SK-N-SH (cell line): ENCODE data around the gene TAB2. TPM values are rescaled to one million over a fixed set of nuclear protein-coding genes. Genes with fewer than 3 reads are reported as not detected.

Source experiments
- CTCF ChIA-PET: fragments of 300-600, 350-600 bp; formaldehyde crosslinking; extraction: SDS; loops from one replicate; lab custom pipeline; 2021; lab: Yijun Ruan, JAX
- POLR2A ChIA-PET: fragments of 350-600 bp; sonication (Branson Sonifier 250); formaldehyde crosslinking; extraction: SDS; loops from one replicate; lab custom pipeline; 2020; ENCODE audit warnings: antibody characterized with exemption, inconsistent platforms; lab: Yijun Ruan, JAX
- DNase-seq: peaks from one replicate; pipeline ENCODE4 v3.0.0; 2012
- H2AFZ ChIP-seq: fragments of 200-600 bp; sonication (generic); 2 replicates; pipeline ENCODE4 v1.8.1; 2016; ENCODE audit warnings: antibody characterized with exemption, mild to moderate bottlenecking, low read depth
- H3F3A ChIP-seq: fragments of 200-600 bp; sonication (generic); replicated peaks from 2 replicates; pipeline ENCODE3; 2016; ENCODE audit warnings: antibody characterized with exemption, mild to moderate bottlenecking; ENCODE audit not compliant: insufficient read depth
- H3K27ac ChIP-seq, 2 experiments: fragments of 200-500 bp in 1 of 2; fragments of 200-600 bp in 1 of 2; sonication (Bioruptor generic) in 1 of 2; sonication (generic), shearing (Covaris generic) in 1 of 2; 2 replicates each; pipeline versions ENCODE4 v1.5.1 to v1.6.1; 2014 to 2016; ENCODE audit warnings: low read depth in 2 of 2, inconsistent platforms in 1 of 2, low read length in 1 of 2, mild to moderate bottlenecking in 1 of 2, mixed read lengths in 1 of 2
- H3K27me3 ChIP-seq: fragments of 200-600 bp; sonication (generic), shearing (Covaris generic); 2 replicates; pipeline ENCODE4 v1.6.1; 2016; ENCODE audit warnings: mixed run types; ENCODE audit not compliant: insufficient read depth
- H3K36me3 ChIP-seq, 2 experiments: fragments of 200-500 bp in 1 of 2; fragments of 200-600 bp in 1 of 2; sonication (Bioruptor generic) in 1 of 2; sonication (generic) in 1 of 2; replicated peaks in 1 of 2; 2 replicates each; pipeline versions ENCODE3 to v1.5.1; 2014 to 2016; ENCODE audit warnings: low read length in 1 of 2, mild to moderate bottlenecking in 1 of 2; ENCODE audit not compliant: insufficient read depth in 2 of 2, control insufficient read depth in 1 of 2
- H3K4me1 ChIP-seq, 2 experiments: fragments of 200-500 bp in 1 of 2; fragments of 200-600 bp in 1 of 2; sonication (Bioruptor generic) in 1 of 2; sonication (generic), shearing (Covaris generic) in 1 of 2; 2 replicates each; pipeline versions ENCODE4 v1.5.1 to v1.6.1; 2014 to 2016; ENCODE audit warnings: low read depth in 1 of 2, low read length in 1 of 2, mixed run types in 1 of 2; ENCODE audit not compliant: insufficient read depth in 2 of 2, control insufficient read depth in 1 of 2
- H3K4me2 ChIP-seq: fragments of 200-600 bp; sonication (generic), shearing (Covaris generic); 2 replicates; pipeline ENCODE4 v1.6.1; 2017; ENCODE audit warnings: mixed run types
- H3K4me3 ChIP-seq, 2 experiments: fragments of 200-500 bp in 1 of 2; fragments of 200-600 bp in 1 of 2; sonication (Bioruptor generic) in 1 of 2; sonication (generic), shearing (Covaris generic) in 1 of 2; 2 replicates each; pipeline versions ENCODE4 v1.5.1 to v1.8.1; 2014 to 2016; ENCODE audit warnings: low read depth in 2 of 2, inconsistent platforms in 1 of 2, low read length in 1 of 2, mild to moderate bottlenecking in 1 of 2, mixed read lengths in 1 of 2, moderate library complexity in 1 of 2
- H3K79me2 ChIP-seq: fragments of 200-600 bp; sonication (generic); 2 replicates; pipeline ENCODE4 v1.8.1; 2017; ENCODE audit warnings: mild to moderate bottlenecking; ENCODE audit not compliant: insufficient read depth
- H3K9ac ChIP-seq: fragments of 200-600 bp; sonication (generic); 2 replicates; pipeline ENCODE4 v1.6.1; 2017; ENCODE audit warnings: mixed run types
- H3K9me2 ChIP-seq: fragments of 200-600 bp; sonication (generic); 2 replicates; pipeline ENCODE4 v1.6.1; 2017; ENCODE audit warnings: mixed run types
- H3K9me3 ChIP-seq: fragments of 200-600 bp; sonication (generic); 2 replicates; pipeline ENCODE4 v1.6.1; 2017; ENCODE audit warnings: mixed run types, mild to moderate bottlenecking, moderate library complexity
- H4K20me1 ChIP-seq: fragments of 200-600 bp; sonication (generic); 2 replicates; pipeline ENCODE4 v1.6.1; 2017; ENCODE audit warnings: mild to moderate bottlenecking, mixed run types; ENCODE audit not compliant: insufficient read depth
- CHD2 ChIP-seq: fragments of 150-350 bp; IDR thresholded peaks from 2 replicates; pipeline ENCODE4 v1.6.1; 2018; ENCODE audit warnings: low read length; ENCODE audit not compliant: partially characterized antibody
- CTCF ChIP-seq: fragments of 200-600 bp; sonication (generic); IDR thresholded peaks from 2 replicates; pipeline ENCODE4 v1.6.1; 2017; ENCODE audit warnings: antibody characterized with exemption, mild to moderate bottlenecking, moderate library complexity
- ELF1 ChIP-seq: IDR thresholded peaks from 2 replicates; pipeline ENCODE4 v1.4.0; 2012
- EZH2phosphoT487 ChIP-seq: fragments of 200-600 bp; sonication (generic); IDR thresholded peaks from 2 replicates; pipeline ENCODE4 v1.6.1; 2017; ENCODE audit warnings: low read depth, mixed run types, mild to moderate bottlenecking, antibody characterized with exemption, moderate library complexity, borderline replicate concordance
- FOSL2 ChIP-seq: IDR thresholded peaks from 2 replicates; pipeline ENCODE4 v1.4.0; 2012; ENCODE audit warnings: low read depth, mild to moderate bottlenecking, moderate library complexity, borderline replicate concordance
- GATA2 ChIP-seq: sonication (generic); formaldehyde crosslinking; IDR thresholded peaks from 2 replicates; pipeline ENCODE4 v1.5.0; 2020; ENCODE audit warnings: mild to moderate bottlenecking, missing genetic modification reagents
- MXI1 ChIP-seq: IDR thresholded peaks from 2 replicates; pipeline ENCODE4 v1.6.1; 2012; ENCODE audit warnings: mild to moderate bottlenecking, low read depth, low read length, improper control_type of control experiment
- POLR2AphosphoS5 ChIP-seq: IDR thresholded peaks from 2 replicates; pipeline ENCODE4 v1.6.1; 2012; ENCODE audit warnings: low read depth, low read length
- RAD21 ChIP-seq: IDR thresholded peaks from 2 replicates; pipeline ENCODE4 v1.6.1; 2012; ENCODE audit warnings: mild to moderate bottlenecking, low read length
- RCOR1 ChIP-seq: fragments of 150-350 bp; IDR thresholded peaks from 2 replicates; pipeline ENCODE4 v1.6.1; 2017; ENCODE audit warnings: antibody characterized with exemption, low read length
- RFX5 ChIP-seq: IDR thresholded peaks from 2 replicates; pipeline ENCODE4 v1.6.1; 2012; ENCODE audit warnings: mild to moderate bottlenecking, improper control_type of control experiment, low read length
- RXRA ChIP-seq: IDR thresholded peaks from 2 replicates; pipeline ENCODE4 v1.4.0; 2012; ENCODE audit warnings: low read depth, mild to moderate bottlenecking, borderline replicate concordance
- SMC3 ChIP-seq: IDR thresholded peaks from 2 replicates; pipeline ENCODE4 v1.6.1; 2012; ENCODE audit warnings: low read depth, low read length, improper control_type of control experiment
- TAF1 ChIP-seq: IDR thresholded peaks from 2 replicates; pipeline ENCODE4 v1.6.1; 2012; ENCODE audit warnings: low read depth, mild to moderate bottlenecking, low read length, moderate library complexity, borderline replicate concordance
- TCF12 ChIP-seq: IDR thresholded peaks from 2 replicates; pipeline ENCODE4 v1.4.0; 2012
- ZBTB33 ChIP-seq: IDR thresholded peaks from 2 replicates; pipeline ENCODE4 v1.4.0; 2012; ENCODE audit warnings: low read depth, borderline replicate concordance
- WGBS: methylation state at CpG from one replicate; pipeline ENCODE4 v1.1.6; 2017; ENCODE audit warnings: low lambda C conversion rate; 5-methylcytosine and 5-hydroxymethylcytosine counted together
- polyA plus RNA-seq, 3 experiments: library from polyadenylated mRNA; depleted of rRNA; stranded (reverse); fragments of >200 nt; gene quantifications; 2 replicates each; pipeline ENCODE4 v1.2.3, GENCODE V29; 2012
- TF ChIP-seq, protein P1 (sequence below): fragments of 150-350 bp; IDR thresholded peaks from 2 replicates; pipeline ENCODE4 v1.6.1; 2016; ENCODE audit warnings: mild to moderate bottlenecking, low read depth, low read length
- TF ChIP-seq, protein P2 (sequence below): IDR thresholded peaks from 2 replicates; pipeline ENCODE4 v1.4.0; 2012; ENCODE audit warnings: low read depth, borderline replicate concordance

Gene TAB2
- polyA plus RNA-seq, 1 of the 3 experiments (the other 2 are of a cell fraction), result 24.4 TPM

DNA sequence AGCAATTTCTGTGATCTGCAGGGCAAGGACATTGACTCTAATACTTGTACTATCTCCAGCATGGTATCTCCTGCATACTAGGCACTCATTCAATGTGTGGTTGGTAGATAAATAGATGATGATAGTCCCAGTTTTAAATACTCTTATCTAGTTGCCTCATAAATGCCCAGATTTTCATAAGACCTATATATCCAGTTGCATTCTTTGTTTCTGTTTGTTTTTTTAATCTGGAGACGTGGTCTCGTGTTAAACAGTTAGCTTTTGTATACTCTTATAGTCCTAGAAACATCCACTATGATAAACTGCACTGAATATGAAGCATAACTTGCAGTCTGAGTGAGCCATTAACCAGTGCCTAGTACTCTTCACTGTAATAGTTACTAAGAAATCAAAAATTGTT, 47.0 kb downstream of the TAB2 start (continued):
- TF ChIP-seq RXRA (no peak), ELF1 (no peak), EZH2phosphoT487 (no peak), CTCF (no peak), TCF12 (no peak), FOSL2 (no peak)

- Histone ChIP-seq H3K79me2 (peaks cover 100% of the 10 kb centered on the region), H3K36me3 (peaks cover 5 to 12% of the 10 kb centered on the region in 2 experiments), H4K20me1 (peaks cover 98% of the 10 kb centered on the region), H3K9me2 (no peaks in the 10 kb centered on the region), H3F3A (peaks cover 4% of the 10 kb centered on the region), H3K27me3 (no peaks in the 10 kb centered on the region), H2AFZ (no peak overlapping the region), H3K9me3 (no peaks in the 10 kb centered on the region), H3K27ac (no peak overlapping the region), H3K4me2 (no peak overlapping the region), H3K4me3 (no peak overlapping the region), H3K4me1 (peaks cover 0 to 2% of the 10 kb centered on the region in 2 experiments; a peak in 2 of 4 replicates), H3K9ac (no peak overlapping the region)
- ChIA-PET CTCF (no interaction called here), POLR2A (no interaction called here)
- DNase-seq, result no peak
- TF ChIP-seq TAF1 (no peak), GATA2 (CRISPR knock-in tag) (no peak), ELF1 (no peak), CHD2 (no peak), RFX5 (no peak)
These were observed 47.7 kb downstream of the TAB2 start for GRCh38 chr6:149365197-149365596.

GRCh38 chr6:149366267-149366921, 48.9 kb downstream of the TAB2 start:
- no peak overlapping the region for H2AFZ ChIP-seq
- peaks cover 6 to 13% of the 10 kb centered on the region in 2 experiments for H3K36me3 ChIP-seq
- peaks cover 100% of the 10 kb centered on the region for H3K79me2 ChIP-seq
- CTCF ChIA-PET, result no interaction called here
- H3K4me1 ChIP-seq, result peaks cover 0 to 2% of the 10 kb centered on the region in 2 experiments; a peak in 2 of 4 replicates
- no peaks in the 10 kb centered on the region for H3K9me2 ChIP-seq
- H3K4me3 ChIP-seq, result no peak overlapping the region
- no peak for DNase-seq
- H4K20me1 ChIP-seq, result peaks cover 91% of the 10 kb centered on the region
- no peak overlapping the region for H3K27ac ChIP-seq
- H3K4me2 ChIP-seq, result no peak overlapping the region
- H3K27me3 ChIP-seq, result no peaks in the 10 kb centered on the region
- H3K9ac ChIP-seq, result no peak overlapping the region
- H3K9me3 ChIP-seq, result no peaks in the 10 kb centered on the region
- POLR2A ChIA-PET, result no interaction called here
- peaks cover 8% of the 10 kb centered on the region for H3F3A ChIP-seq
- 96% methylated on average over 4 of the region's 4 CpGs for WGBS
- TF ChIP-seq CTCF (no peak), POLR2AphosphoS5 (no peak), RCOR1 (no peak), SMC3 (no peak), RAD21 (no peak), FOSL2 (no peak), RXRA (no peak), MXI1 (no peak), ZBTB33 (no peak)
- TF ChIP-seq, protein P1, sequence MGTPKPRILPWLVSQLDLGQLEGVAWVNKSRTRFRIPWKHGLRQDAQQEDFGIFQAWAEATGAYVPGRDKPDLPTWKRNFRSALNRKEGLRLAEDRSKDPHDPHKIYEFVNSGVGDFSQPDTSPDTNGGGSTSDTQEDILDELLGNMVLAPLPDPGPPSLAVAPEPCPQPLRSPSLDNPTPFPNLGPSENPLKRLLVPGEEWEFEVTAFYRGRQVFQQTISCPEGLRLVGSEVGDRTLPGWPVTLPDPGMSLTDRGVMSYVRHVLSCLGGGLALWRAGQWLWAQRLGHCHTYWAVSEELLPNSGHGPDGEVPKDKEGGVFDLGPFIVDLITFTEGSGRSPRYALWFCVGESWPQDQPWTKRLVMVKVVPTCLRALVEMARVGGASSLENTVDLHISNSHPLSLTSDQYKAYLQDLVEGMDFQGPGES, result no peak
- TF ChIP-seq, protein P2, sequence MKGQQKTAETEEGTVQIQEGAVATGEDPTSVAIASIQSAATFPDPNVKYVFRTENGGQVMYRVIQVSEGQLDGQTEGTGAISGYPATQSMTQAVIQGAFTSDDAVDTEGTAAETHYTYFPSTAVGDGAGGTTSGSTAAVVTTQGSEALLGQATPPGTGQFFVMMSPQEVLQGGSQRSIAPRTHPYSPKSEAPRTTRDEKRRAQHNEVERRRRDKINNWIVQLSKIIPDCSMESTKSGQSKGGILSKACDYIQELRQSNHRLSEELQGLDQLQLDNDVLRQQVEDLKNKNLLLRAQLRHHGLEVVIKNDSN, result no peak
